Erythroblast (primary cell): ENCODE results near the gene ITSN1.

ENCODE experiments used
- GATA1 ChIP-seq: IDR thresholded peaks from 2 replicates; pipeline ENCODE4 v1.6.1; 2011; ENCODE audit warnings: low read depth, mild to moderate bottlenecking, control low read depth, low read length, moderate library complexity
- POLR2A ChIP-seq: IDR thresholded peaks from 2 replicates; pipeline ENCODE4 v1.6.1; 2011; ENCODE audit warnings: mild to moderate bottlenecking, low read length

- TF ChIP-seq POLR2A = no peak
- TF ChIP-seq GATA1 = no peak
Measured at GRCh38 chr21:33945652-33946270, 303.5 kb downstream of the ITSN1 start.
